ENCODE data around the gene UMODL1.

The UMODL1 gene

DNA sequence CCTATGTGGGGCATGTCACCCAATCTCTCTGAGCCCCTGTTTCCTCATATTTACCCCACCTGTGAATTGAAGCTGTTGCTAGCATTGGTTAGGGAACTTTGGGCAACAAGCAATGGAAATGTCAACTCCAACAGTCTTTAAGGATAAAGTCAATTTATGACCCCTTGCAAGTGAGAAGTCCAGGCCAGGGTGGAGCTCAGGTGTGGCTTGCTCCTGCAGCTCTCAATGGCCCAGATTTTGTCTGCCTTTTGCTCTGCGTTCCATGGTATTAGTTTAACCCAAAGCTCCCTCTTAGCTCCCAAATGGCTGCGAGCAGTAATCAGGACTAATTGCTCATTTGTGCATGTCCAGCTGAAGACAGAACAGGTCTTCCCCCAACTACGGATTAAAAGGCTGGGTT is 77.5 kb downstream of the UMODL1 start:
- Histone ChIP-seq H3K4me2 (ENCODE audit: low read depth, low read length) (no peak overlapping the region), H3K4me3 (ENCODE audit: low read length) (no peak overlapping the region), H3K9me3 (replicated peaks; ENCODE audit: insufficient read depth, low read length) (no peaks in the 10 kb centered on the region), H3K9ac (ENCODE audit: low read length) (no peak overlapping the region), H2AFZ (ENCODE audit: low read length) (no peak overlapping the region), H3K27me3 (replicated peaks; ENCODE audit: insufficient read depth, low read length) (peaks cover 76% of the 10 kb centered on the region), H3K27ac (ENCODE audit: low read length) (no peak overlapping the region), H3K36me3 (replicated peaks; ENCODE audit: insufficient read depth, low read length) (no peaks in the 10 kb centered on the region), H3K9me2 (replicated peaks; ENCODE audit: insufficient read depth, low read length) (no peaks in the 10 kb centered on the region), H4K20me1 (ENCODE audit: insufficient read depth, low read length) (no peaks in the 10 kb centered on the region), H3F3A (ENCODE audit: insufficient read depth, low read length) (no peaks in the 10 kb centered on the region), H3K4me1 (ENCODE audit: low read length) (no peaks in the 10 kb centered on the region), H3K79me2 (ENCODE audit: low read length) (no peaks in the 10 kb centered on the region)
- DNase-seq: no peak
- TF ChIP-seq, protein P1, sequence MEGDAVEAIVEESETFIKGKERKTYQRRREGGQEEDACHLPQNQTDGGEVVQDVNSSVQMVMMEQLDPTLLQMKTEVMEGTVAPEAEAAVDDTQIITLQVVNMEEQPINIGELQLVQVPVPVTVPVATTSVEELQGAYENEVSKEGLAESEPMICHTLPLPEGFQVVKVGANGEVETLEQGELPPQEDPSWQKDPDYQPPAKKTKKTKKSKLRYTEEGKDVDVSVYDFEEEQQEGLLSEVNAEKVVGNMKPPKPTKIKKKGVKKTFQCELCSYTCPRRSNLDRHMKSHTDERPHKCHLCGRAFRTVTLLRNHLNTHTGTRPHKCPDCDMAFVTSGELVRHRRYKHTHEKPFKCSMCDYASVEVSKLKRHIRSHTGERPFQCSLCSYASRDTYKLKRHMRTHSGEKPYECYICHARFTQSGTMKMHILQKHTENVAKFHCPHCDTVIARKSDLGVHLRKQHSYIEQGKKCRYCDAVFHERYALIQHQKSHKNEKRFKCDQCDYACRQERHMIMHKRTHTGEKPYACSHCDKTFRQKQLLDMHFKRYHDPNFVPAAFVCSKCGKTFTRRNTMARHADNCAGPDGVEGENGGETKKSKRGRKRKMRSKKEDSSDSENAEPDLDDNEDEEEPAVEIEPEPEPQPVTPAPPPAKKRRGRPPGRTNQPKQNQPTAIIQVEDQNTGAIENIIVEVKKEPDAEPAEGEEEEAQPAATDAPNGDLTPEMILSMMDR (IDR thresholded peaks at IDR 0.05; ENCODE audit: low read length): no peak
- no peak for TF ChIP-seq EZH2 (optimal IDR thresholded peaks at IDR 0.05; ENCODE audit: low read depth, low read length)
- TF ChIP-seq EZH2phosphoT487 (IDR thresholded peaks at IDR 0.05; ENCODE audit: low read length): no peak

DNA sequence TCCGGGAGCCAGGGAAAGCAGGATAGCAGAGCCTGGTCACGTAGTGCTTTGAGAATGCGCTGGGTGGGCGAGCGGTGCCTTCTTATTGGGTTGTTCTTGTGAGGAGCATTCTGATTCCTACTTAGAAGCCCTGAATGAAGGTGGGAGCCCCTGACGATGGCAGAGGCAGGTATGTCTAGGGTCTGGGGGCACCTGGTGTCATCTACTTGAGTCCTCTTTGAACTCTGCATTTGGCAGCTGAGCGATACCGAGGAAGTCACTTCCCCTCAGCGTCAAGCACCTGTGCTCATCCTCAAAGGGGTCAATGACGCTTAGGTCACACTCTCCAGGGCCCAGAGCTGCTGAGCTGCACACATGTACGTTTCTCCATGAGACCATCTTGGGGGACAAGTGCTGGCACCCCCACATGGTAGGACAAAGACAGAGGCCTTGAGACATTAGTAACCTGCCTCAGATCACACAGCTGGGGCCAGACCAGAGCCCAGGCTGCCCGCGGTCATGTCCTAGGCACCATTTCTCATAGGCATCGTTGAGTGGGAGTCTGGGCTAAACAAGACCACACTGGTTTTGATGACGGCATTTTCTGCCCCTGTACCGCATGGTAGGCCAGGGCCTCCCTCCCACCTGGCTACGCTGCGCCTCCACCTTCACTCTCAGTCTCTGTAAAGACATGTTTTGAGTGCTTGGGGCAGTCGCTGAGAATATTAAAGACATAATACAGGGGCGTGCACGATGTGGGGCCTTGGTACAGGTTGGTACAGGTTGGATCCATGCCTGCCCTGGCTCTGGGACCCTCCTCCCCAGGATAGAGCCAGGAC is 78.7 kb downstream of the UMODL1 start:
- Histone ChIP-seq H3K9me3 (replicated peaks; ENCODE audit: insufficient read depth, low read length) (no peaks in the 10 kb centered on the region), H3K27me3 (replicated peaks; ENCODE audit: insufficient read depth, low read length) (peaks cover 88% of the 10 kb centered on the region), H3F3A (ENCODE audit: insufficient read depth, low read length) (no peaks in the 10 kb centered on the region), H3K27ac (ENCODE audit: low read length) (no peak overlapping the region), H3K79me2 (ENCODE audit: low read length) (no peaks in the 10 kb centered on the region), H3K4me1 (ENCODE audit: low read length) (no peaks in the 10 kb centered on the region), H3K36me3 (replicated peaks; ENCODE audit: insufficient read depth, low read length) (no peaks in the 10 kb centered on the region), H3K9ac (ENCODE audit: low read length) (no peak overlapping the region), H3K4me3 (ENCODE audit: low read length) (no peak overlapping the region), H3K9me2 (replicated peaks; ENCODE audit: insufficient read depth, low read length) (no peaks in the 10 kb centered on the region), H2AFZ (ENCODE audit: low read length) (no peak overlapping the region), H4K20me1 (ENCODE audit: insufficient read depth, low read length) (no peaks in the 10 kb centered on the region), H3K4me2 (ENCODE audit: low read depth, low read length) (no peak overlapping the region)
- DNase-seq: no peak
- TF ChIP-seq, protein P1 (IDR thresholded peaks at IDR 0.05; ENCODE audit: low read length): no peak
- no peak for TF ChIP-seq EZH2 (optimal IDR thresholded peaks at IDR 0.05; ENCODE audit: low read depth, low read length)
- no peak for TF ChIP-seq EZH2phosphoT487 (IDR thresholded peaks at IDR 0.05; ENCODE audit: low read length)

DNA sequence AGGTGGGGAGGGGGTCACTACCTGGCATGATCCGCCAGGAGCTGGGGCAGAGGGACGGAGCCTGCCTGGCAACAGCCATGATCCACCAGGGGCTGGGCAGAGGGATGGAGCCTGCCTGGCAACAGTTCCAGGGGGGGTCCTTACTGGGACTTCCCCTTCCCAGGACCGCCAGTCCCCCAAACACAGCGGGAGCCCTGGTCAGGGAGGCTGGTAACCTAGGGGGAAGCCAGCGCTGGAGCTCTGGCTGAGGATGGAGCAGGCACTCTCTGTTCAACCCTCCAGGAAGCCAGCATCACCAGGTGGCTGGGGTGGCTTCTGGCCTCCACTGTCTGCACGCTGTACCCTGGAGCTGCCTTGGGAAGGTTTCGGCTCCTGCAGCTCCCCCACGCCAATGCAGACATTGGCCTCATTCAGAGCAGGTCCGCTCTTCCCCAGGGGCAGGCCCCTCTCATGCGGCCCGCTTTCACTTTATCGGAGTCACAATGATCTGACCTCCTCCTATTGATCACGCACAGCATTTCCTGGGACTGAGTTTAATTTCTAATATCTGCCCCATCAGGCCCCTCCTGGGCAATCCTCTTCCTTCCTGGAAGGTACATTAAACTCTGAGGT is 79.5 kb downstream of the UMODL1 start:
- H3K9me3 ChIP-seq (replicated peaks; ENCODE audit: insufficient read depth, low read length): no peaks in the 10 kb centered on the region
- no peak overlapping the region for H3K27ac ChIP-seq (ENCODE audit: low read length)
- H3K4me1 ChIP-seq (ENCODE audit: low read length): no peaks in the 10 kb centered on the region
- no peak overlapping the region for H2AFZ ChIP-seq (ENCODE audit: low read length)
- peaks cover 95% of the 10 kb centered on the region for H3K27me3 ChIP-seq (replicated peaks; ENCODE audit: insufficient read depth, low read length)
- no peaks in the 10 kb centered on the region for H3F3A ChIP-seq (ENCODE audit: insufficient read depth, low read length)
- no peaks in the 10 kb centered on the region for H3K79me2 ChIP-seq (ENCODE audit: low read length)
- no peak for TF ChIP-seq EZH2 (optimal IDR thresholded peaks at IDR 0.05; ENCODE audit: low read depth, low read length)
- no peak for TF ChIP-seq EZH2phosphoT487 (IDR thresholded peaks at IDR 0.05; ENCODE audit: low read length)
- TF ChIP-seq, protein P1 (IDR thresholded peaks at IDR 0.05; ENCODE audit: low read length): no peak
- H3K4me2 ChIP-seq (ENCODE audit: low read depth, low read length): no peak overlapping the region
- DNase-seq: no peak
- no peak overlapping the region for H3K9ac ChIP-seq (ENCODE audit: low read length)
- no peak overlapping the region for H3K4me3 ChIP-seq (ENCODE audit: low read length)
- H4K20me1 ChIP-seq (ENCODE audit: insufficient read depth, low read length): no peaks in the 10 kb centered on the region
- no peaks in the 10 kb centered on the region for H3K36me3 ChIP-seq (replicated peaks; ENCODE audit: insufficient read depth, low read length)
- H3K9me2 ChIP-seq (replicated peaks; ENCODE audit: insufficient read depth, low read length): no peaks in the 10 kb centered on the region

All from MM.1S (cell line).